ENCODE measurements around the gene DNAH14.
"Not testable (repeated sequence)": the region's sequence is repeated elsewhere in the genome, so short reads cannot be mapped to it uniquely, and the experiment has no call there.

The DNAH14 gene

DNA sequence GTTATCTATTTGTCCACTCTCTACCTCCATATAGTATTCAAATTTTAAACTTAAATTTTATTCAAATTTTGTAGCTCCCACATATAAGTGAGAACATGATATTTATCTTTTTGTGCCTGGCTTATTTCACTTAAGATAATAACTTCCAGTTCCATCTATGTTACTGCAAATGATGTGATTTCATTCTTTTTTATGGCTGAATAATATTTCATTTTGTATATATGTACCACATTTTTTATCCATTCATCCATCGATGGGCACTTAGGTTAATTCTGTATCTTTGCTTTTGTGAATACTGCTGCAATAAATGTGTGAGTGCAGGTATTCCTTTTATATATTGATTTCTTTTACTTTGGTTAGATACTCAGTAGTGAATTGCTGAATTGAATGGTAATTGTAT, 2.1 kb downstream of the DNAH14 start:
- H3K36me3 Mint-ChIP-seq (ENCODE audit: insufficient read depth): no peaks in the 10 kb centered on the region
- H3K4me1 Mint-ChIP-seq (ENCODE audit: low read depth in 2 of 2): no peaks in the 10 kb centered on the region
- DNase-seq (no peak), ATAC-seq (replicated peaks) (no peak)
- peaks cover 15 to 24% of the 10 kb centered on the region in 2 donors for H3K9me3 Mint-ChIP-seq
- no peak overlapping the region for H3K4me3 Mint-ChIP-seq
- H3K27ac Mint-ChIP-seq: no peak overlapping the region
- peaks cover 37 to 54% of the 10 kb centered on the region in 2 donors for H3K27me3 Mint-ChIP-seq

DNA sequence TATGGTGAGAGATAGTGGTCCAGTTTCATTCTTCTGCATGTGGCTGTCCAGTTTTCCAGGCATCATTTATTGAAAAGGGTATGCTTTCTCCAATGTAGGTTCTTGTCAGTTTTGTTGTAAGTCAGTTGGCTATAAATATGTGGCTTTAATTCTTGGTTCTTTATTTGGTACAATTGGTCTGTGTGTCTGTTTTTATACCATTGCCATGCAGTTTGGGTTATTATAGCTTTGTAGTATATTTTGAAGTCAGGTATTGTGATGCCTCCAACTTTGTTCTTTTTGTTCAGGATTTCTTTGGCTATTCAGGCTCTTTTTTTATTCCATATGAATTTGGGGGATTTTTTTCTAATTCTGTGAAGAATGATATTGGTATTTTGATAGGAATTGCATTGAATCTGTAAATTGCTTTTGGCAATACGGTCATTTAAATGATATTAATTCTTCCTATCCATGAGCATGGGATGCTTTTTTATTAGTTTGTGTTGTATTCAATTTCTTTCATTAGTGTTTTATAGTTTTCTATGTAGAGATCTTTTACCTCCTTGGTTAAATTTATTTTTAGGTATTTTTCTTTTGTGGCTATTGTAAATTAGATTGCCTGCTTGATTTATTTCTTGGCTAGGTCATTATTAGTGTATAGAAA, 3.3 kb downstream of the DNAH14 start:
- Mint-ChIP-seq H3K27ac (no peak overlapping the region), H3K36me3 (ENCODE audit: insufficient read depth) (no peaks in the 10 kb centered on the region), H3K9me3 (peaks cover 15 to 24% of the 10 kb centered on the region in 2 donors), H3K4me1 (ENCODE audit: low read depth in 2 of 2) (no peaks in the 10 kb centered on the region), H3K4me3 (no peak overlapping the region), H3K27me3 (peaks cover 33 to 48% of the 10 kb centered on the region in 2 donors)
- DNase-seq: no peak
- no peak for ATAC-seq (replicated peaks)

DNA sequence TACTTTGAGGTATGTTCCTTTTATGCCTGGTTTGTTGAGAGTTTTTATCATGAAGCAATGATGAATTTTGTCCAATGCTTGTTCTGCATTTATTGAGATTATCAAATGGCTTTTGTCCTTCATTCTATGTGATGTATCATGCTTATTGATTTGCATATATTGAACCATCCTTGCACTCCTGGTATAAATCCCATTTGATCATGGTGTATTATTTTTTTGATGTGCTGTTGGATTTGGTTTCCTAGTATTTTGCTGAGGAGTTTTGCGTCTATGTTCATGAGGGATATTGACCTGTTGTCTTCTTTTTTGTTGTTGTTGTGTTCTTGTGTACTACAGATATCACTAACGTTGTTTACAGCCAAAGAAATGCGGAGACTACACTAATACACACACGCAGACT, 4.1 kb downstream of the DNAH14 start:
- no peak overlapping the region for H3K27ac Mint-ChIP-seq
- no peaks in the 10 kb centered on the region for H3K4me1 Mint-ChIP-seq (ENCODE audit: low read depth in 2 of 2)
- DNase-seq (no peak), ATAC-seq (replicated peaks) (no peak)
- H3K27me3 Mint-ChIP-seq: peaks cover 31 to 43% of the 10 kb centered on the region in 2 donors
- H3K36me3 Mint-ChIP-seq (ENCODE audit: insufficient read depth): no peaks in the 10 kb centered on the region
- peaks cover 15 to 24% of the 10 kb centered on the region in 2 donors for H3K9me3 Mint-ChIP-seq
- H3K4me3 Mint-ChIP-seq: no peak overlapping the region

DNA sequence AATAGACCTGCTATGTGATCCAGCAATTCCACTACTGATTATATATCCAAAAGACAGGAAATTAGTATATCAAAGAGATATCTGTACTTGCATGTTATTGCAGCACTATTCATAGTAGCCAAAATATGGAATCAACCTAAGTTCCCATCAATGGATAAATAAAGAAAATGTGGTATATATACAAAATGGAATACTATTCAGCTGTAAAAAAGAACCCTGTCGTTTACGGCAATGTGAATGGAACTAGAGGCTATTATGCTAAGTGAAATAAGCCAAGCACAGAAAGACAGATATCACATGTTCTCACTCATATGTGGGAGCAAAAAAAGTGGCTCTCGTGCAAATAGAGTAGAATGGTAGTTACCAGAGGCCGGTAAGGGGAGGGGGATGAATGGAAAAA, 9.2 kb downstream of the DNAH14 start:
- no peaks in the 10 kb centered on the region for H3K36me3 Mint-ChIP-seq (ENCODE audit: insufficient read depth)
- no peak overlapping the region for H3K27ac Mint-ChIP-seq
- H3K27me3 Mint-ChIP-seq: peaks cover 6 to 10% of the 10 kb centered on the region in 2 donors
- DNase-seq (no peak), ATAC-seq (replicated peaks) (no peak)
- no peak overlapping the region for H3K4me3 Mint-ChIP-seq
- no peaks in the 10 kb centered on the region for H3K4me1 Mint-ChIP-seq (ENCODE audit: low read depth in 2 of 2)
- H3K9me3 Mint-ChIP-seq: peaks cover 8 to 13% of the 10 kb centered on the region in 2 donors

DNA sequence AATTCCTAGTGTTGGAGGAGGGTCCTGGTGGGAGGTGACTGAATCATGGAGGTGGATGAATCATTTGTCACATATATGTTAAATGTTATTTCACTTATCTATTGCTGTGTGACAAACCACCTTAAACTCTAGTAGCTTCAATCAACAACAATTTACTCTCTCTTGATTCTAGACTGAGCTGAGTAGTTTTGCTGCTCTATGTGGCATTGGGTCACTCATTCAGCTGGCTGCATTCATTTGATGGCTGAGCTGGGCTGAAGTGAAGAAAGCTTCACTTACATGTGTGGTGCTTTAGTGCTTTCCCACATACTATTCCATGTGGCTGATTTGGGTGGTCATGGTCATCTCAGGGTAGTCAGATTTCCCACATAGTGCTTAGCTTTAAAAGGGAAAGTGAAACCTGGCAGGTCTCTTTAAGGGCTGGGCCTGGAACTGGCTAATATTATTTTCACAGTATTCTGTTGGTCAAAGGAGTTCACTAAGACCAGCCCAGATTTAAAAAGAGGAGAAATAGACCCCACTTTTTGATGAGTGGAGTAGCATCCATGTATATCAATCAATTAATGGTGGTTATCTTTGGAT, 10.5 kb downstream of the DNAH14 start:
- Mint-ChIP-seq H3K36me3 (ENCODE audit: insufficient read depth) (no peaks in the 10 kb centered on the region), H3K4me1 (ENCODE audit: low read depth in 2 of 2) (no peaks in the 10 kb centered on the region), H3K27ac (no peak overlapping the region), H3K27me3 (peaks cover 1 to 6% of the 10 kb centered on the region in 2 donors), H3K4me3 (no peak overlapping the region), H3K9me3 (peaks cover 3 to 6% of the 10 kb centered on the region in 2 donors)
- DNase-seq (no peak), ATAC-seq (replicated peaks) (no peak)

DNA sequence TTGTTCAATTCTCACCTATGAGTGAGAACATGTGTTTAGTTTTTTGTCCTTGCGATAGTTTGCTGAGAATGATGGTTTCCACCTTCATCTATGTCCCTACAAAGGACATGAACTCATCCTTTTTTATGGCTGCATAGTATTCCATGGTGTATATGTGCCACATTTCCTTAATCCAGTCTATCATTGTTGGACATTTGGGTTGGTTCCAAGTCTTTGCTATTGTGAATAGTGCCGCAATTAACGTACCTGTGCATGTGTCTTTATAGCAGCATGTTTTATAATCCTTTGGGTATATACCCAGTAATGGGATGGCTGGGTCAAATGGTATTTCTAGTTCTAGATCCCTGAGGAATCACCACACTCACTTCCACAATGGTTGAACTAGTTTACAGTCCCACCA, 11.3 kb downstream of the DNAH14 start:
- not testable (repeated sequence) for ATAC-seq (replicated peaks); H3K4me1 Mint-ChIP-seq (ENCODE audit: low read depth in 2 of 2); DNase-seq; H3K9me3 Mint-ChIP-seq; H3K36me3 Mint-ChIP-seq (ENCODE audit: insufficient read depth); H3K4me3 Mint-ChIP-seq; H3K27ac Mint-ChIP-seq; H3K27me3 Mint-ChIP-seq

DNA sequence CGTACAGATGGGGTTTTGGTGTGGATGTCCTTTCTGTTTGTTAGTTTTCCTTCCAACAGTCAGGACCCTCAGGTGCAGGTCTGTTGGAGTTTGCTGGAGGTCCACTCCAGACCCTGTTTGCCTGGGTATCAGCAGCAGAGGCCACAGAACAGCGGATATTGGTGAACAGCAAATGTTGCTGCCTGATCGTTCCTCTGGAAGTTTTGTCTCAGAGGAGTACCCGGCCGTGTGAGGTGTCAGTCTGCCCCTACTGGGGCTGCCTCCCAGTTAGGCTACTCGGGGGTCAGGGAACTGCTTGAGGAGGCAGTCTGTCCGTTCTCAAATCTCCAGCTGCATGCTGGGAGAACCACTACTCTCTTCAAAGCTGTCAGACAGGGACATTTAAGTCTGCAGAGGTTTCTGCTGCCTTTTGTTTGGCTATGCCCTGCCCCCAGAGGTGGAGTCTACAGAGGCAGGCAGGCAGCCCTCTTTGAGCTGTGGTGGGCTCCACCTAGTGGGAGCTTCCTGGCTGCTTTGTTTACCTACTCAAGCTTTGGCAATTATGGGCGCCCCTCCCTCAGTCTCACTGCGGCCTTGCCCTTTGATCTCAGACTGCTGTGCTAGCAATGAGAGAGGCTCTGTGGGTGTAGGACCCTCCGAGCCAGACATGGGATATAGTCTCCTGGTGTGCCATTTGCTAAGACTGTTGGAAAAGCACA, 16.3 kb downstream of the DNAH14 start:
- peaks cover 0 to 12% of the 10 kb centered on the region in 2 donors for H3K27me3 Mint-ChIP-seq
- not testable (repeated sequence) for ATAC-seq (replicated peaks); H3K27ac Mint-ChIP-seq; H3K36me3 Mint-ChIP-seq (ENCODE audit: insufficient read depth); DNase-seq; H3K4me1 Mint-ChIP-seq (ENCODE audit: low read depth in 2 of 2); H3K4me3 Mint-ChIP-seq; H3K9me3 Mint-ChIP-seq

DNA sequence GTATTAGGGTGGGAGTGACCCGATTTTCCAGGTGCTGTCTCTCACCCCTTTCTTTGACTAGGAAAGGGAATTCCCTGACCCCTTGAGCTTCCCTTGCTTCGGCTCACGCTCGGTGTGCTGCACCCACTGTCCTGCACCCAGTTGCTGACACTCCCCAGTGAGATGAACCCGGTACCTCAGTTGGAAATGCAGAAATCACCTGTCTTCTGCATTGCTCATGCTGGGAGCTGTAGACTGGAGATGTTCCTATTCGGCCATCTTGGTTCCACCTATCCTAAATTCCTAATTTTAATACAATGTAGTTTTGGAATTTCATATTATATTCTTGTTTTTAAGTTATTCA, 16.8 kb downstream of the DNAH14 start:
- H3K36me3 Mint-ChIP-seq (ENCODE audit: insufficient read depth); H3K9me3 Mint-ChIP-seq; H3K4me1 Mint-ChIP-seq (ENCODE audit: low read depth in 2 of 2); ATAC-seq (replicated peaks); H3K27ac Mint-ChIP-seq; H3K4me3 Mint-ChIP-seq; DNase-seq: not testable (repeated sequence)
- H3K27me3 Mint-ChIP-seq: peaks cover 0 to 12% of the 10 kb centered on the region in 2 donors

DNA sequence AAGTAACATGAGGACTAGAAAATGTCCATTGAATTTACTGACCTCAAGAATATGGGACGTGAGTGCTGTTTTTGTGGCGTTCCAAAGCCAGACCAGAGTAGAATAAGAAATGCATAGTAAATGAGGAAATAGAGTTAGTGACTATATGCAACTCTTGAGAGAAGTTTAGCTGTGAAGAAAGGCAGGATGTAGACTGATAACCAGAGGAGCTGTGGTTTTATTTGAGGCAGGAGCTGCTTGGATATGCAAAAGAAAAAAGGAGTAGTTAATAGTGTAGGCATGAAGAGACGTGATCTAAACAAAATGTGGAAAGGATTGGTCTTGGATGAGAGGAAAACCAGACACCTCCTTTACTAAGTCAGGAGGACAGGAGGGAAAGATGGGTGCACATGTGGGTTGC, 28.2 kb downstream of the DNAH14 start:
- Mint-ChIP-seq H3K27ac (no peak overlapping the region), H3K9me3 (no peaks in the 10 kb centered on the region), H3K27me3 (peaks cover 0 to 11% of the 10 kb centered on the region in 2 donors), H3K4me3 (no peak overlapping the region), H3K4me1 (ENCODE audit: low read depth in 2 of 2) (no peaks in the 10 kb centered on the region), H3K36me3 (ENCODE audit: insufficient read depth) (no peaks in the 10 kb centered on the region)
- DNase-seq: no peak
- no peak for ATAC-seq (replicated peaks)

DNA sequence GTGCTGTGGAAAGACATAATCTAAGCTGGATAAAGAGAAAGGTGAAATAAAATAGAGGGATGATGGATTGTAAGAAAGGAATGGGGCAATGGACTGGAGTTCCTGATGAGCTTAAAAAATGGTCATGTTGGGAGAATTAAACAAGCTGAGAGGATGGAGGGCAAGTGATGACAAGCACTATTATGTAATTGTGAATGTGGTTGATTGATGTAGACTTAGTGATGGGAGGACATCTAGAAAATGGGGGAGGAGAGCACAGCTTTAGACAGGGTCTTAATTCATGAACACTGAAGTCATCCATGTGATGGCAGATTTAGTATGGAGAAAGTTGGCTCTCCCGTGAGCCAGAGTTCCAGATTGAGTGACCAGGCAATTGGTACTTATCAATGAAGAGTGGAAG, 29.0 kb downstream of the DNAH14 start:
- no peak for DNase-seq
- no peaks in the 10 kb centered on the region for H3K9me3 Mint-ChIP-seq
- peaks cover 0 to 15% of the 10 kb centered on the region in 2 donors for H3K27me3 Mint-ChIP-seq
- no peak for ATAC-seq (replicated peaks)
- H3K27ac Mint-ChIP-seq: no peak overlapping the region
- no peaks in the 10 kb centered on the region for H3K4me1 Mint-ChIP-seq (ENCODE audit: low read depth in 2 of 2)
- no peaks in the 10 kb centered on the region for H3K36me3 Mint-ChIP-seq (ENCODE audit: insufficient read depth)
- no peak overlapping the region for H3K4me3 Mint-ChIP-seq

DNA sequence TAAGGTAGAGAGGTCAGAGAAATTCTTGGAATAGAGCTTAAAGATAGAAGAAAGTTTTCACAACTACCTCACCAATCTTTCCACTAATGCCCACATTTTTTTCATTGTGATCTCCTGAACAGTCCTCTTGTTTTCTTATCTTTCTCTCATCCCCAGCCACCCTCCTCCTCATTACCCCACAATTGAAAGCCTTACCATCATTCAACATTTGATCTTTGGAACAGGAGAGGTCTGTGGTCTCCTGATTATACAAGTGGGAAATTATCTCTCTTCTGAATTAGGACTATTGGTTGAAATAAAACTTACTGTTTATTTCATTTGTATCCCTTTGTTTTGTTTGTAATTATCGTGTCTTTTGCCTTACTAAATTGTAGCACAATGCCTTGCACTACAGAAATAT, 29.6 kb downstream of the DNAH14 start:
- Mint-ChIP-seq H3K27me3 (peaks cover 0 to 15% of the 10 kb centered on the region in 2 donors), H3K4me3 (no peak overlapping the region), H3K4me1 (ENCODE audit: low read depth in 2 of 2) (no peaks in the 10 kb centered on the region), H3K27ac (no peak overlapping the region), H3K36me3 (ENCODE audit: insufficient read depth) (no peaks in the 10 kb centered on the region), H3K9me3 (no peaks in the 10 kb centered on the region)
- DNase-seq: no peak
- ATAC-seq (replicated peaks): no peak

DNA sequence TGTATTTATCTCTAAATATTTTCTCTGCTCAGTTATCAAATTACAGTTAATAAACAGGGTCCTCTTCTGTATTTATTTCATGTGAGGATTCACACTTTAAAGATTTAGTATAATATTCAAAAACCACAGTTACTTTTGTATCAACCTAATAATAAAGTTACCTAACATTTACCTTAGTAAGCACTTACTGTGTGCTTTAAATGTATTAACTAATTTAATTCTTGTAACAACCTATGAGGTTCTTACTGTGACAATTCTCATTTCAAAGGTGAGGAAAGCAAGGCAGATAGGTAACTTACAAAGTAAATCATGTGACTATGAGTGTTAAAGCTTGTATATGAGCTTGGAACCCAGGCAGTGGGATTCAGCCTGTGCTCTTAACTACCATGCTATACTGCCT, 30.2 kb downstream of the DNAH14 start:
- Mint-ChIP-seq H3K9me3 (no peaks in the 10 kb centered on the region), H3K4me3 (no peak overlapping the region), H3K4me1 (ENCODE audit: low read depth in 2 of 2) (no peaks in the 10 kb centered on the region), H3K27me3 (peaks cover 2 to 16% of the 10 kb centered on the region in 2 donors), H3K36me3 (ENCODE audit: insufficient read depth) (no peaks in the 10 kb centered on the region), H3K27ac (no peak overlapping the region)
- ATAC-seq (replicated peaks): no peak
- no peak for DNase-seq

DNA sequence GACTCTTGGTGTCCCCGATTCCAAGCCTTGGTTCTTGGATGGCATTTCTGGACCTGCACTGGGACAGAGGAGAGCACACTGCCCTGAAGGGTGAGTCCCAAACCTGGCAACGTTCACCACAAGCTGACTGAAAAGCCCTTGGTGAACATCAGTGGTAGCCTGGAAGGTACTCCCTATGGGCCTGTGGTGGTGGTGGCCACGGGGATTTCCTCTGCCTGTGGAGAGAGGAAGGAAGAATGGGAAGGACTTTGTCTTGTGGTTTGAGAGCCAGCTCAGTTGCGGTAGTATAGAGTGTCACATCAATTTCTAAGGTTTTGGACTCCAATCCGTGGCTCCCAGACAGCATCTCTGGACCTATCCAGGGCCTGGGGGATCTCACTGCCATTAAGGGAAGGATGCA, 50.7 kb downstream of the DNAH14 start:
- Mint-ChIP-seq H3K9me3 (no peaks in the 10 kb centered on the region), H3K27ac (no peak overlapping the region), H3K36me3 (ENCODE audit: insufficient read depth) (no peaks in the 10 kb centered on the region), H3K4me3 (no peak overlapping the region), H3K4me1 (ENCODE audit: low read depth in 2 of 2) (peaks cover 5 to 6% of the 10 kb centered on the region in 2 donors), H3K27me3 (peaks cover 35 to 50% of the 10 kb centered on the region in 2 donors)
- DNase-seq (no peak), ATAC-seq (replicated peaks) (no peak)

DNA sequence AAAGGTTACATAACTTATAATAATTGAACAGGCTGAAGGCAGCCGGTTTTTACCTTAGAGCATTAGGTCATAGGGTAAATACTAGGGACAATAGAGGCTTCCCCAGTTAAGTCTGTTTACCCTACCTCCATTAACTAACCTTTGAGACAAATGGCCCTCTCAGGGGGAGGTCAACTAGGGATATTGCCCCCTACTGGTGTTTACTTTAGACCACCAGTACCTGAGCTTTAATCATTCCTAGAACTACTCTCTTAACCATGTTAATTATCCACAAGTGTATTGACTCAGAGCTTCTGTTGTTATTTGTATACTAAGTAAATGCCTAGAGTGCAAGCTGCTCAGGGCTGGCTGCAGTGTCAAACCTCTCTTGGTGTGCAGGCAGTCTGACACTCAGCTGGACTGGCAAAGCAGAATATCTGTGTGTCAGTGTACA, 52.5 kb downstream of the DNAH14 start:
- H3K4me3 Mint-ChIP-seq; DNase-seq; H3K4me1 Mint-ChIP-seq (ENCODE audit: low read depth in 2 of 2); ATAC-seq (replicated peaks); H3K27ac Mint-ChIP-seq; H3K36me3 Mint-ChIP-seq (ENCODE audit: insufficient read depth); H3K9me3 Mint-ChIP-seq: not testable (repeated sequence)
- H3K27me3 Mint-ChIP-seq: peaks cover 35 to 44% of the 10 kb centered on the region in 2 donors
